DOHH2 (cell line): ENCODE measurements around the gene SHISA8.
A peak's percentile ranks its signal among the peaks of the same experiment; 100 is the strongest.

Source experiments
- H3F3A ChIP-seq: fragments of 200-600 bp; sonication (generic), shearing (Covaris generic); 2 replicates; pipeline ENCODE4 v1.6.0; 2016; ENCODE audit warnings: antibody characterized with exemption, mild to moderate bottlenecking; ENCODE audit not compliant: control insufficient read depth, insufficient read depth
- H3K27ac ChIP-seq: fragments of 200-600 bp; sonication (generic); 2 replicates; pipeline ENCODE4 v1.5.1; 2014; ENCODE audit warnings: low read depth, mild to moderate bottlenecking, low read length, moderate library complexity
- H3K27me3 ChIP-seq: fragments of 200-600 bp; sonication (generic); 2 replicates; pipeline ENCODE4 v1.6.1; 2014; ENCODE audit warnings: mild to moderate bottlenecking, low read length, mixed read lengths; ENCODE audit not compliant: control insufficient read depth
- H3K36me3 ChIP-seq: fragments of 200-600 bp; sonication (generic); 2 replicates; pipeline ENCODE4 v1.6.1; 2014; ENCODE audit warnings: mild to moderate bottlenecking, low read length, moderate library complexity, mixed read lengths; ENCODE audit not compliant: control insufficient read depth
- H3K4me1 ChIP-seq: fragments of 200-600 bp; sonication (generic); 2 replicates; pipeline ENCODE4 v1.6.1; 2014; ENCODE audit warnings: mild to moderate bottlenecking, low read length, mixed read lengths; ENCODE audit not compliant: control insufficient read depth
- H3K4me2 ChIP-seq: fragments of 200-600 bp; sonication (generic); 2 replicates; pipeline ENCODE4 v1.6.0; 2014; ENCODE audit warnings: mild to moderate bottlenecking, low read length, moderate library complexity
- H3K4me3 ChIP-seq: fragments of 200-600 bp; sonication (generic); 2 replicates; pipeline ENCODE4 v1.5.1; 2014; ENCODE audit warnings: mild to moderate bottlenecking, low read length, mixed read lengths
- H3K79me2 ChIP-seq: fragments of 200-600 bp; sonication (generic); 2 replicates; pipeline ENCODE4 v1.6.1; 2014; ENCODE audit warnings: mild to moderate bottlenecking, low read length, mixed read lengths; ENCODE audit not compliant: control insufficient read depth
- H3K9me2 ChIP-seq: fragments of 200-600 bp; sonication (generic); replicated peaks from 2 replicates; pipeline ENCODE4 v1.6.1; 2014; ENCODE audit warnings: mild to moderate bottlenecking, low read length, mixed read lengths; ENCODE audit not compliant: control insufficient read depth
- H3K9me3 ChIP-seq: fragments of 200-600 bp; sonication (generic); 2 replicates; pipeline ENCODE4 v1.6.1; 2014; ENCODE audit warnings: antibody characterized with exemption, low read length, mixed read lengths; ENCODE audit not compliant: control insufficient read depth, insufficient read depth
- H4K20me1 ChIP-seq: fragments of 200-600 bp; sonication (generic); 2 replicates; pipeline ENCODE4 v1.6.0; 2014; ENCODE audit warnings: low read depth, mild to moderate bottlenecking, antibody characterized with exemption, low read length, moderate library complexity; ENCODE audit not compliant: control insufficient read depth, insufficient read depth
- EZH2phosphoT487 ChIP-seq: fragments of 200-600 bp; sonication (generic); IDR thresholded peaks from 2 replicates; pipeline ENCODE4 v1.6.1; 2017; ENCODE audit warnings: borderline replicate concordance, mild to moderate bottlenecking, antibody characterized with exemption, low read length, moderate library complexity, mixed read lengths
- TF ChIP-seq, protein P1 (sequence below): fragments of 200-600 bp; sonication (generic); IDR thresholded peaks from one replicate; pipeline ENCODE4 v1.5.1; 2014; ENCODE audit warnings: antibody characterized with exemption, mild to moderate bottlenecking, low read depth, low read length; ENCODE audit not compliant: poor library complexity, severe bottlenecking

The SHISA8 gene

DNA sequence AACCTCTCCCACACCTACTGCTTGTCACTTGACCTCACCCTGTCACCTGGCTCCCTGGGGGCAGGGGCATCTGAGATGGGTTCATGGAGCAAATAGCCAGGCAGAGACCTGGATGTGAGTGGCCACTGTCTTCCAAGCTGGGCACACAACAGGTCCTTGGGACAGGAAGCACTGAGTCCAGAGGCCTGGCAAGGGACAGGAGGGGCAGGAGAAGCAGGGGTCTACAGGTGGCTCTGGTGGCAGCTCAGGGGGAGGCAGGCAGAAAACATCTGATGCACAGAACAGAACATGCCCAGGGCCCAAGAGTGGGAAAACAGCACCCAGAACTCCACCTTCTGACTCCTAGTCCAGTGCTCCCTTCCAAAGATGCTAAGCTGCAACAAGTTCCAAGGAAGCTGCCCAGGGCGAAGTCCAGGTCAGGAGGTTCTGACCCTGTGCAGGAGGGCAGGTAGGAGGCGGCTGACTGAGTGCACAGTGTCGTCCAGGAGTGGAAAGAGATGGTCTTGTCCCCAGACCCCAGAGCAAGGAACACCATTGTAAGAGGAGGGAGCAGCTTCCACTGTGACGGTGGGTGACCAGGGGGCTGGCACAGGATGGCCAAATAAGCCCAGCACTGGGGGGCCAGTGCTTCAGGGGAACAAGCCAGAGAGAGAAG, 8.2 kb upstream of the SHISA8 start:
- TF ChIP-seq, protein P1, sequence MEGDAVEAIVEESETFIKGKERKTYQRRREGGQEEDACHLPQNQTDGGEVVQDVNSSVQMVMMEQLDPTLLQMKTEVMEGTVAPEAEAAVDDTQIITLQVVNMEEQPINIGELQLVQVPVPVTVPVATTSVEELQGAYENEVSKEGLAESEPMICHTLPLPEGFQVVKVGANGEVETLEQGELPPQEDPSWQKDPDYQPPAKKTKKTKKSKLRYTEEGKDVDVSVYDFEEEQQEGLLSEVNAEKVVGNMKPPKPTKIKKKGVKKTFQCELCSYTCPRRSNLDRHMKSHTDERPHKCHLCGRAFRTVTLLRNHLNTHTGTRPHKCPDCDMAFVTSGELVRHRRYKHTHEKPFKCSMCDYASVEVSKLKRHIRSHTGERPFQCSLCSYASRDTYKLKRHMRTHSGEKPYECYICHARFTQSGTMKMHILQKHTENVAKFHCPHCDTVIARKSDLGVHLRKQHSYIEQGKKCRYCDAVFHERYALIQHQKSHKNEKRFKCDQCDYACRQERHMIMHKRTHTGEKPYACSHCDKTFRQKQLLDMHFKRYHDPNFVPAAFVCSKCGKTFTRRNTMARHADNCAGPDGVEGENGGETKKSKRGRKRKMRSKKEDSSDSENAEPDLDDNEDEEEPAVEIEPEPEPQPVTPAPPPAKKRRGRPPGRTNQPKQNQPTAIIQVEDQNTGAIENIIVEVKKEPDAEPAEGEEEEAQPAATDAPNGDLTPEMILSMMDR, result no peak

DNA sequence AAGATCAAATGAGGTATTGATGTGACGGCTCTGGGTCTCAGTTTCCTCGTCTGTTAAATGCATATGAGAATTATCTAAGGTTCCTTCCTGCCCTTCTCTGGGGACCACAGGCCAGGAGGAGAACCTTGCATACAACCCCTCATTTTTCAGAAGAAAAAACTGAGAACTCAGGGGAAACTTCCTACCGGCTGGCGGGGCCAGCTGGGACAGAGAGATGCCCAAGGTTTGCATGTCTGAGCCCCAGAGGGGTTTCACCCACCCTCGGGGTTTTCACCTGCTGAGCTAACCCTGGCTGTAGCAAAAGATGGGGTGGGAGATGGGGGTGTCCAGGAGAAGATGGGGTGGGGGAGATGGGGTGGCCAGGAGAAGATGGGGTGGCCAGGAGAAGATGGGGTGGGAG, 7.5 kb upstream of the SHISA8 start:
- no peaks in the 10 kb centered on the region for H3K9me3 ChIP-seq
- peaks cover 7% of the 10 kb centered on the region; the same call in 1 of the 2 replicates for H4K20me1 ChIP-seq
- peak overlapping the region; percentile 45 for H3K4me3 ChIP-seq
- H3K9me2 ChIP-seq, result no peaks in the 10 kb centered on the region
- H3K27me3 ChIP-seq, result peaks cover 8% of the 10 kb centered on the region
- TF ChIP-seq EZH2phosphoT487, result no peak
- TF ChIP-seq, protein P1, result no peak
- peaks cover 89% of the 10 kb centered on the region for H3K4me1 ChIP-seq
- peak overlapping the region; percentile 85 for H3K4me2 ChIP-seq
- peak overlapping the region; percentile 86 for H3K27ac ChIP-seq
- H3F3A ChIP-seq, result peaks cover 29% of the 10 kb centered on the region
- H3K36me3 ChIP-seq, result peaks cover 45% of the 10 kb centered on the region
- peaks cover 36% of the 10 kb centered on the region for H3K79me2 ChIP-seq

More for the DNA sequence above, 8.2 kb upstream of the SHISA8 start:
- peak overlapping the region; percentile 85 for H3K4me2 ChIP-seq
- H3K36me3 ChIP-seq, result peaks cover 45% of the 10 kb centered on the region
- peaks cover 31% of the 10 kb centered on the region for H3F3A ChIP-seq
- peaks cover 89% of the 10 kb centered on the region for H3K4me1 ChIP-seq
- H3K9me2 ChIP-seq, result no peaks in the 10 kb centered on the region
- H3K4me3 ChIP-seq, result peak overlapping the region; percentile 86
- peaks cover under 1% of the 10 kb centered on the region for H3K27me3 ChIP-seq
- peak overlapping the region; percentile 86 for H3K27ac ChIP-seq
- no peaks in the 10 kb centered on the region for H3K9me3 ChIP-seq
- H4K20me1 ChIP-seq, result peaks cover 7% of the 10 kb centered on the region; the same call in 1 of the 2 replicates
- H3K79me2 ChIP-seq, result peaks cover 36% of the 10 kb centered on the region

DNA sequence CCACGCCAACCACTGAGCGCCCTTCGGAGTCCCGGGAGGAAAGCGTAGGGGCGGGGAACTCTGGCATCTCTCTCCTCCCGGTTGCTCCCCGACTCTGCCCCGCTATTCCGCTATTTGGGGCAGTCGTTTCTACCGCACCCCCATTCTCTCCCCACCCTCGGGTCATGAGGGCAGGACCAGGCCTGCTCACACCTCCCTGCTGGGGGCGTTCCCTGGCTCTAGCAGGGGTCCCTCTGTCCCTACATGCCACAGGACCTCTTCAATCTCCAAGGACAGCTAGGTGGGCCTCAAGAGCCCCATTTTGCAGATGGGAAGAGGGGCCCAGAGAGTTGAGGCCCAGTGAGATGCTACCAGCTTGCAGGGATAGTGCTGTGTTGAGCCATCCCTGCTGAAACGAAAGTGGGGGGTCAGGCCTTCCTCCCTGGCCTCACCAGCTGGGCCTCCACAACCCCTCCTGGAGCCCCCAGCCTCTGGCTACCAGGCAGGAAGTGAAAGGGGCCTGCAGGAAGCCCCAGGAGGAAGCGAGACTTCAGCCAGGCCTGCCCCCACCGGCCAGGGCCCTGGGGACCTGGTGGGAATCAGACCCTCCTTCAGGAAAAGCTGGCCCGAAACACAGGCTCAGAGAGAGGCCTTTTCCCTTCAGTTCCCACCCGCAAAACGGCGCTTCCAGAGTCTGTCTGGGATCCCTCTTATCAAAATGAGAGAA, 5.5 kb upstream of the SHISA8 start:
- peak overlapping the region; percentile 86 for H3K27ac ChIP-seq
- H3K9me3 ChIP-seq, result no peaks in the 10 kb centered on the region
- peaks cover 39% of the 10 kb centered on the region for H3K36me3 ChIP-seq
- H3K4me1 ChIP-seq, result peaks cover 98% of the 10 kb centered on the region
- peak overlapping the region; percentile 72 for H3K4me3 ChIP-seq
- peaks cover 32% of the 10 kb centered on the region for H3F3A ChIP-seq
- TF ChIP-seq EZH2phosphoT487, result no peak
- TF ChIP-seq, protein P1, result no peak
- H3K79me2 ChIP-seq, result peaks cover 26% of the 10 kb centered on the region
- peaks cover 8% of the 10 kb centered on the region; the same call in 1 of the 2 replicates for H4K20me1 ChIP-seq
- peak overlapping the region; percentile 92 for H3K4me2 ChIP-seq
- H3K9me2 ChIP-seq, result no peaks in the 10 kb centered on the region
- peaks cover 27% of the 10 kb centered on the region for H3K27me3 ChIP-seq
